Ramos (cell line): ENCODE data around the gene AGPS.
"Not testable (repeated sequence)": the region's sequence is repeated elsewhere in the genome, so short reads cannot be mapped to it uniquely, and the experiment has no call there.

Experiments
- in situ Hi-C: fragments of 300-500 bp; cut with MboI; formaldehyde crosslinking; loops from one replicate; pipeline ENCODE4 v1.14.3; 2022; ENCODE audit warnings: low sequenced_read_pairs; ENCODE audit not compliant: unreplicated experiment

Gene AGPS

GRCh38 chr2:177465400-177466138 lies 73.0 kb downstream of the AGPS start:
- in situ Hi-C loops: no loop called here

- in situ Hi-C loops: no loop called here
These were observed 74.0 kb downstream of the AGPS start for GRCh38 chr2:177466337-177467195.

DNA sequence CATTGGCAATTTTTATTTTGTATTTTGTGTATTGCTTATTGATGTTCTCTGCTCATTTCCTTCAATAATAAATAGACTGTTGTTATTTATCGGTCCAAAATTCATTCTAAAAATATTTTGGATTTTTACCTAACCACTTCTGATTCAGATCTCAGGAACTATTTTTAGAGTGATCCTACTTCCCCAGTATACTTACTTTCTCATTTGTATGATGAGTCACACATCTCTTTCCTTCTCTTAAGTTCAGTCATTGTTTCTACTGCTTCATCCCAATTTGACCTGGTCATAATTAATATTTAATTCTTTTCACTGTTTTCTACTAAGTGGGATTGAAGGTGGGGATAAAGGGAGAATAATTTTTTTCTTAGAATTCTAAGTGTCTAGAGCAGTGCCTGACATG lies 75.1 kb downstream of the AGPS start:
- in situ Hi-C loops: no loop called here

DNA sequence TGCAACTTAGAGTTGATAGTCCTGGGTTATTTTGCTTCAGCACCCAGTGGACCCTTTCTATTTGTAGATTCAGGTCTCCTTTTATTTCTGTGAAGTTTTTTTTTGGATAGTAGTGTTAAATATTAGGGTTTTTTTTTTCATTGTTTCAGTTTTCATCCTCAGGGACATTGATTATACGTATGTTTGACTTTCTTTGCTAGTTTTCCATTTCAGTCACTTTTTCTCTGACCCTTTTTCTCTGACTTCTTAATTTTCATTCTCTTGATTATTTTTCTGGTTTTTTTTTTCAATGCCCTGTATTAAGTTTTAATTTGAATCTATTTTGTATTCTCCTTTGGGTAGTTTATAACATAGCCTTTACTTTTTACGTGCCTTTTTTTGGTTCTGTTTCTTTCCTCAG lies 79.4 kb downstream of the AGPS start:
- in situ Hi-C loops: no loop called here

DNA sequence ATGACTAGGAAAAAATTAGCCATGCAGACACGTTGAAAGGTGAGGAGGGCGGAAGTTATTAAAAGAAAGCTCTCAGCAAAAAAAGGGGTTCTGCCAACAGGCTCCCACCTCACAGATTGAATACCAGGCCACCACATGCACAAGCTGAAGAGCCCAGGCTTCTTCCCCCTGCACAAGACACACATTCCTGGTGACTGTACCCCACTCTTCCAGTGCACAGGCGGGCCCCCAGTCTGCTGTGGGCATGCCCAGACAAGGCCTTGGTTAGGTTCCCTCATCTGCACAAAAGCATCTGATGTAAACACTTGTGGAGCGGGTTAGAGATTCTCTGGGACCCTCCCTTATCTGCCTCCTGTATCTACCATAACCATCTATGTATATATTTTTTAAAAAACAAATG lies 81.7 kb downstream of the AGPS start:
- in situ Hi-C loops: no loop called here

GRCh38 chr2:177474998-177475397 lies 82.4 kb downstream of the AGPS start:
- in situ Hi-C loops: no loop called here

GRCh38 chr2:177476897-177477296 lies 84.3 kb downstream of the AGPS start:
- in situ Hi-C loops: no loop called here

GRCh38 chr2:177478029-177478428 lies 85.5 kb downstream of the AGPS start:
- in situ Hi-C loops: no loop called here

- in situ Hi-C loops: no loop called here
These were observed 86.3 kb downstream of the AGPS start for GRCh38 chr2:177478907-177479306.

DNA sequence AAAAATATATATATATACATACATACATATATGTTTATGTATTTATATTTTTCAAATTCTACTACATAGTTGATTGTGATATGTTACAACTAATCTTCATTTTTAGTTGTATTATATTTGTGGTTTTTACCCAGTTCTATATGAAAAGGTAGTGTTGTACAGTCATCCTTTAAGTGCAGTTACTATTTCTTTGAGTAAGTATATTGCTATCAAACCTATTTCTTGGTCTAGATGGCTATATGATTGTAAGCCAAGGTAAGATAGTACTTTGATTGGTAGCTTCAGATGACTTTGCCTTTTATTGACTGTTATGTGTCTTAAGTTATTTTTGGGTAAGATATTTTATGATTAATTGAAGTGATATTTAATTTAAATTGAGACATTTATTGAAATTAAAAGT lies 89.6 kb downstream of the AGPS start:
- in situ Hi-C loops: no loop called here

- in situ Hi-C loops: no loop called here
These were observed 91.0 kb downstream of the AGPS start for GRCh38 chr2:177483531-177483930.

DNA sequence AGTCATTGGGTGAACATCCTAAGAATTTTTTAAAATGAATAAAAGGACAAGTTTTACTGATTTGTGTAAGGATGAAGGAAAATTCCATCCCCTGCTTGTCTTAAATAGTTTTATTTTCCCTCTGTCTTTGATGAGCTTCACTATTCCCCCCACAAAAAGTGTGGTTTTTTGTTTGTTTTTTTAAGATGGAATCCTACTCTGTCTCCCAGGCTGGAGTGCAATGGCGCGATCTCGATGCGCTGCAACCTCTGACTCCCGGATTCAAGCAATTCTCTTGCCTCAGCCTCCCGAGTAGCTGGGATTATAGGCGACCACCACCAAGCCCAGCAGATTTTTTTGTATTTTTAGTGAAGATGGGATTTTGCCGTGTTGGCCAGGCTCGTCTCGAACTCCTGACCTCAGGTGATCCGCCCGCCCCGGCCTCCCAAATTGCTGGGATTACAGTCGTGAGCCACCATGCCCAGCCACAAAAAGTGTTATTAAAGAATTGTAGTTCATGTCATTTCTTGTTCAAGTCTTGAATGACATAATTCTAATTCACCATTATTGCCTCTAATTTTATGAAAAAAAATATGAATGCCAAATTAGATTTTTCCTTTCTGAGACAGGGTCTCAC lies 91.7 kb downstream of the AGPS start:
- in situ Hi-C loops: no loop called here

DNA sequence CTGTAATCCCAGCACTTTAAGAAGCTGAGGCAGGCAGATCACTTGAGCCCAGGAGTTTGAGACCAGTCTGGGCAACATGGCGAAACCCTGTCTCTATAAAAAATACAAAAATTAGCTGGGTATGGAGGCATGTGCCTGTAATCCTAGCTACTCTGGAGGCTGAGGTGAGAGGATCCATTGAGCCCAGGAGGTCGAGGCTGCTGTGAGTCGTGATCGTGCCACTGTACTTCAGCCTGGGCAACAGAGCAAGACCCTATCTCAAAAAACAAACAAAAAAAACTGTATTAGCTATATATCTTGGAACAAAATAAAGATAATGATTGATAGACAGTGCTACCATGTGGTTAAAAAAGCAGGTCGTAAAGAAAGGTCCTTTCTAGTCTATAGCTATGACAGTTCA lies 93.1 kb downstream of the AGPS start:
- in situ Hi-C loops: not testable (repeated sequence)

DNA sequence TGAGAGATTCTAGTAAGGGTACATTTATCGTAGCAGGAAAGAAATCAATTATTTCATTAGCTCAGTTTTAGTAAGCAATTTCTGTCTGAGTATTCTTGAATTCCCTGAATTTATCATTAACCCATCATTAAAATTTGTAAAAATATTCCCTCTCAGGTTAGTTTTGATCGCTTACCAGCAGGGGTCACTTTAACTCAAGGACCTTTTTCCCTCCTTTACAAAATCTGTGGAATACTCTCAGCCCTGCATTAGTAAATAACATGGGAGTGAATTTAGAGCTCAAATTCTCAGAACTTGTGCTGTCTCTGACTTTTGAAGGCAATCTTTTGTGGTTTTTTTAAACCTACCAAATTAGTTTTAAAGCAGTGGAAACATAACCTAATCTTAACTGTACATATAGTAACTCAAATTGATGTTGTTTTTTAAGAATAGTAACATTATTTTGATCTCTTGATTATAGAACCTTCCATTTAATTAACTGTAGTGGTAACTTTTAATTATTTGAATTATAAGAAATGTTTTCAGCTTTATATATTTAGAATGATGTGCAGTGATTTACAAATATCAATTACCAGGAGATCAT lies 97.2 kb downstream of the AGPS start:
- in situ Hi-C loops: no loop called here

DNA sequence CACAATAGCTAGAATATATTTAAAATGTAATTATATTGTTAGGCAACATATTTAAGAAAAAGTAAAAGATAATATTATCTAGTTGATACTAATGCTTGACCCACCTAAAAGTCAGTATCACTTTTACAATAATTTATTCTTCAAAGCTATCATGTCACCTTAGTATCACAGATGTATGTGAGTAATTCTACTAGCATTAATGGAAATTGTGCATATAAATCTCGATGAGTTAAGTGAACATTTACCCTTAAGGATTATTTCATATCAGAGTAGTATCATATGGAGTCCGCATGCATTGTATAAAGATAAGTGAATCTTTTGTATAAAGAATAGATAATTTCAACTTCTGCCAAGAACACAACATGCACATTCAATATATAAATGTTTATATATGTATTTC lies 103.4 kb downstream of the AGPS start:
- in situ Hi-C loops: no loop called here

DNA sequence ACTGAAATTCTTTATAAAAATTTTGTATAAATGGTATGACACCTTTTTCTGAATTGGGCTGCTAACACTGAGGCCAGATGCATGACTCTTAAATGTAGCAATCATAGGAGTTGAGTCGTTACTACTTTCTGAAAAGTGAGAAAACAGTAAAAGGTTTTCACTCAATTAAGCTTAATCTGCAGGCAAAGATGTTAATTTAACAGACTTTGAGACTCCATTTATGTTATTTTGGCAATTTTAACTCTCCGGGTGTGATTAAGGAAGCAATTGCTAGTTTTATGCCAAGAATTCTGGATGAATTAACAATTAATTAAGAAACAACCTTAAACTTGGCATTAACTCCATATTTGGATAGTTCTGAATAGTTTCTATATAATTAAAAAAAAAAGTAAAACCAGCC lies 104.3 kb downstream of the AGPS start:
- in situ Hi-C loops: no loop called here

GRCh38 chr2:177501186-177501585 lies 108.6 kb downstream of the AGPS start:
- in situ Hi-C loops: no loop called here

GRCh38 chr2:177506505-177506904 lies 113.9 kb downstream of the AGPS start:
- in situ Hi-C loops: no loop called here

DNA sequence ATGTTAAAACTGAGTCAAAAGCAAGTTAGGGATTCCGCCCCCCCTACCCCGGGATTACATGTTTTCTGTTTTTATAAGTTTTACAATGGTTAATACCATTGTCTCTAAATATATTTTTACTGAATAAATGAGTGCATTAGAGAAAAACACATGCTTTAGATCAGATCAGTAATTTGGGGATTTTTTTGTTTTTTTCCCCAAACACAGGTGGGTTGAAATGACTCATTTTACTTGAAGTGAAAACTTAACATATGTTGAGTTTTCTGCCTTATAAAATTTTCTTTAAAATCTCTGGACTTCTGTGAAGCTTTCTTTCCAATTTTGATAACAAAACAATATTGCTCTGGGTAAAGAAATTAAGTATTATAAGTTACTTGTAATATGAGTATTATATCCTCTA lies 114.4 kb downstream of the AGPS start:
- in situ Hi-C loops: no loop called here

DNA sequence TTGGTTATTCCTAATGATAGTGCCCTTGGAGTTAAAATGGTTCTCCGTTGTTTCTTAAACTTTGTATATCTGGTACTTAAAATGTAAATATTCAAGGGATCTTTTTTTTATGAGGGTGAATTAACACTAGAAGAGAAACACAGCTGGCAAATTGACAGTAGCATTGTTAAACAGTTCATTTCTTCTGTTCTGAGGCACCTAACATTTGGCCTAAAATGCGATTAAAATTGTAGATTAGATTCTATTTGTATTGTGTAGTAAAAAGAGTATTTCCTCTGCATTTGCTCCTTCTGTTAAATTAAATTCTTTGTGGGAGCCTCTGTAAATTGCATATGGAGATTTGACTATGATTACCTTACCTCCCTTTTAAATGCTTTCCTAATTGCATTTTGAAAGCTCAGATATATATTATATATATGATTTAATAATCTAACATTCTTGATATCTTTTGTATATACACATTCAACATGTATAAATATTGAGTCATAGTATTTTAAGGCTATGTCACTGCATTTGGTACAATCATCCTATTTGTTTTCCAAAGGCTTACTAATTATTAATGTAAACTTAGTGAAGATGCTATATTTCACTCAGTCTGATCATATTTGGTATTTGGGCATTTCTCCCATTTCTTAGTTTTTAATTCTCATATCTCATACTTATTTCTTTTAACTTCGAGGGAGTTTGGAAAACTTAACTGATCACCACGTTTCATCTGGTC lies 124.4 kb downstream of the AGPS start:
- in situ Hi-C loops: no loop called here
